AG10803 (cell line): ENCODE data around the gene DIABLO.
"Not testable (repeated sequence)": the region's sequence is repeated elsewhere in the genome, so short reads cannot be mapped to it uniquely, and the experiment has no call there.

ENCODE experiments used
- DNase-seq: peaks from one replicate; pipeline ENCODE4 v3.0.0; 2010; ENCODE audit warnings: low read depth
- H3K4me3 ChIP-seq: 2 replicates; pipeline ENCODE4 v1.5.1; 2011; ENCODE audit warnings: mild to moderate bottlenecking, low read length, control low read depth
- TF ChIP-seq, protein P1 (sequence below): conservative IDR thresholded peaks from 2 replicates; pipeline ENCODE4 v1.5.1; 2011; ENCODE audit warnings: mild to moderate bottlenecking, low read length, control low read depth, inconsistent platforms

The DIABLO gene

GRCh38 chr12:122207391-122207790, 18.5 kb downstream of the DIABLO start:
- DNase-seq, result no peak
- no peak overlapping the region for H3K4me3 ChIP-seq
- TF ChIP-seq, protein P1, sequence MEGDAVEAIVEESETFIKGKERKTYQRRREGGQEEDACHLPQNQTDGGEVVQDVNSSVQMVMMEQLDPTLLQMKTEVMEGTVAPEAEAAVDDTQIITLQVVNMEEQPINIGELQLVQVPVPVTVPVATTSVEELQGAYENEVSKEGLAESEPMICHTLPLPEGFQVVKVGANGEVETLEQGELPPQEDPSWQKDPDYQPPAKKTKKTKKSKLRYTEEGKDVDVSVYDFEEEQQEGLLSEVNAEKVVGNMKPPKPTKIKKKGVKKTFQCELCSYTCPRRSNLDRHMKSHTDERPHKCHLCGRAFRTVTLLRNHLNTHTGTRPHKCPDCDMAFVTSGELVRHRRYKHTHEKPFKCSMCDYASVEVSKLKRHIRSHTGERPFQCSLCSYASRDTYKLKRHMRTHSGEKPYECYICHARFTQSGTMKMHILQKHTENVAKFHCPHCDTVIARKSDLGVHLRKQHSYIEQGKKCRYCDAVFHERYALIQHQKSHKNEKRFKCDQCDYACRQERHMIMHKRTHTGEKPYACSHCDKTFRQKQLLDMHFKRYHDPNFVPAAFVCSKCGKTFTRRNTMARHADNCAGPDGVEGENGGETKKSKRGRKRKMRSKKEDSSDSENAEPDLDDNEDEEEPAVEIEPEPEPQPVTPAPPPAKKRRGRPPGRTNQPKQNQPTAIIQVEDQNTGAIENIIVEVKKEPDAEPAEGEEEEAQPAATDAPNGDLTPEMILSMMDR, result no peak

DNA sequence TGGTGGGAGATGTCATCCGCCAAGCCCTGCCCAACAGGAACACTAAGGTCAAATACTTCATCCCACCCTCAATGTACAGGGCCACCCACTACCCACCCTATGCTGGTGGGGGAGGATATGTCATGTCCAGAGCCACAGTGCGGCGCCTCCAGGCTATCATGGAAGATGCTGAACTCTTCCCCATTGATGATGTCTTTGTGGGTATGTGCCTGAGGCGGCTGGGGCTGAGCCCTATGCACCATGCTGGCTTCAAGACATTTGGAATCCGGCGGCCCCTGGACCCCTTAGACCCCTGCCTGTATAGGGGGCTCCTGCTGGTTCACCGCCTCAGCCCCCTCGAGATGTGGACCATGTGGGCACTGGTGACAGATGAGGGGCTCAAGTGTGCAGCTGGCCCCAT, 18.9 kb downstream of the DIABLO start:
- no peak overlapping the region for H3K4me3 ChIP-seq
- TF ChIP-seq, protein P1, result no peak
- DNase-seq, result no peak

DNA sequence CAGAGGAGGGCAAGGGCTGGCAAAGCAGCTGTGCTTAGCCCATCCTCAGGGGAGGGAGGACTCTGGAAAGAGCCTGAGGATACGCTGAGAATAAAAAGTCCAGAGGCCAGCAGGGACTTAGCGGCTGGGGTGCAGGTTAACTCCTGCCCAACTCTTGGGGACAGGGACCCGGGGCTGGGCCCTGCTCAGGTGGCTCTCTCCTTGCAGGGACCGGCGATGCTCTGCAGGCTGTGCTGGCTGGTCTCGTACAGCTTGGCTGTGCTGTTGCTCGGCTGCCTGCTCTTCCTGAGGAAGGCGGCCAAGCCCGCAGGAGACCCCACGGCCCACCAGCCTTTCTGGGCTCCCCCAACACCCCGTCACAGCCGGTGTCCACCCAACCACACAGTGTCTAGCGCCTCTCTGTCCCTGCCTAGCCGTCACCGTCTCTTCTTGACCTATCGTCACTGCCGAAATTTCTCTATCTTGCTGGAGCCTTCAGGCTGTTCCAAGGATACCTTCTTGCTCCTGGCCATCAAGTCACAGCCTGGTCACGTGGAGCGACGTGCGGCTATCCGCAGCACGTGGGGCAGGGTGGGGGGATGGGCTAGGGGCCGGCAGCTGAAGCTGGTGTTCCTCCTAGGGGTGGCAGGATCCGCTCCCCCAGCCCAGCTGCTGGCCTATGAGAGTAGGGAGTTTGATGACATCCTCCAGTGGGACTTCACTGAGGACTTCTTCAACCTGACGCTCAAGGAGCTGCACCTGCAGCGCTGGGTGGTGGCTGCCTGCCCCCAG, 19.6 kb downstream of the DIABLO start:
- TF ChIP-seq, protein P1, result no peak
- no peak overlapping the region for H3K4me3 ChIP-seq
- DNase-seq, result no peak

DNA sequence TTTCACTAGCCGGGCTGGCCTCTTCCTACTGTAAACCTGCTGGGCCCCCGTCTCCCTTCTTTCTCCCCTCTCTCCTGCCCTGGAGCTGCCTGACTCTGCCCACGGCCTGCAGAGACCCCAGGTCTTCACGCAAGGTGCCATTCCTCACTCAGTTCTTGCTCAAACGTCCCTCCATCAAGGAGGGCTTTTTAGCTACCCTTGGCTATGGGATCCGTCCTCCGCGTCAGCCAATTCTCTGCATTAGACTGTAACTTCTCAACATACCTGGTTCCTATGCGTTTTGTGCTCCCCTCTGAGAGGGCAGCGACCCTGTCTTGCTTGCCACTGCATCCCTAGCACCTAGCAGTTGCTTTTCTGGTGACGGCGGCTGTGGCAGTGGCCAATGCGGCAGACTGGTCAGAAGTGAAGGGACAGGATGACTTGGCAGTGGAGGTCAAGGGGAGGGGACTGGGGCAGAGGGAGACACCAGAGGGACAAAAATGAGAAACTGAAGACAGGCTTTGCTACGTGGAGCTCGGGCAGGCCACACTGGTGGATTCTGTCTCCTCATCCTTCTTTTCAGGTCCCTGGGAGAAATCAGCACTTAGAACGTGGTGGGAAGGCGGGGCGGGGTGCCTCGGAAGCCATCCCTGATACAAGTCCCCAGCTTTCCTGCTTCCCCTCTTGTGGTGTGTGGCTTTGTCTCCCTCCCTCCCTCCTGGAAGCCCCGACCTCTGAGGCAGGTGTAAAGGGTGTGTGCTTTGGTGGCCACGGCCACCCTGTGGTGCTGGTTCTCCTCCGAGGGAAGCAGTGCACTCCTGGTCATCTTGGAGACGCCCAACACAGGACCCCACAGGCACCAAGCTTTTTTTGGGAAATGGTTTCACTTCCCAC, 20.6 kb downstream of the DIABLO start:
- DNase-seq, result no peak
- TF ChIP-seq, protein P1, result no peak
- H3K4me3 ChIP-seq, result no peak overlapping the region

- H3K4me3 ChIP-seq, result peak overlapping the region; percentile 26
- TF ChIP-seq, protein P1, result no peak
- DNase-seq, result no peak
Observed at GRCh38 chr12:122204167-122205052, 21.4 kb downstream of the DIABLO start.

DNA sequence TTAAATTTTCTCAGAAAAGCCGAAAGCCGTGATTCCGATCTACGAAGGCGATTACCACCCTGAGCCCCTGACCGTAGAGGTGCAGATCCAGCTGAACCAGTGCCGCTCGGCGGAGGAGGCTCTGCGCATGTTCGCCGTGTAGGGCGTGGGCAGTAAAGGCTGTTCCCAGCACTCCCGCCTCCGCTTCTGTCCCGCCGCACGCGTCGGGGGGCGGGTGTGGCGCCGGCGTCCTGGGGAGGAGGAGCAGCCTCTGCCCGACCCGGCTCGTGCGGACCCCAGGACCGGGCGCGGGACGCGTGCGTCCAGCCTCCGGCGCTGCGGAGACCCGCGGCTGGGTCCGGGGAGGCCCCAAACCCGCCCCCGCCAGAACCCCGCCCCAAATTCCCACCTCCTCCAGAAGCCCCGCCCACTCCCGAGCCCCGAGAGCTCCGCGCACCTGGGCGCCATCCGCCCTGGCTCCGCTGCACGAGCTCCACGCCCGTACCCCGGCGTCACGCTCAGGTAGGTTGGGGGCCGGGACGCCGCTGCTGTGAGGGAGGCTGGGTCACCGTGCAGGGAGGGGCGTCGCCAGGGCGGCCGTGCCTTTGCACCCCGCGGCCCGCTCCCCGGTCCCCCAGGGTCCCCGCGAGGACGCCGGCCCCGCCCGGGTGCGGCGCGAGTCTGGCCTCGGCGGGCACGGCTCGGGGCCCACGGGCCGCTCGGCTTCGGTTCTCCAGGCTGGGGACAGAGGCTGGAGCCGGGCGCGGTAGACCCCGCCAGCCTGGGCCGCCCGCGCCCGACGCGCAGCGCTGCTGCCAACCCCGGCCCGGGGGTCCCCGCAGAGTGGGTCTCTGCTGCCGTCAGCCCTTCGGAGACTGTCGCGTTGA, 22.3 kb downstream of the DIABLO start, which contains the start of gene B3GNT4:
B3GNT4 (plus strand) TSS at position 409 of the 866 bp plus-strand sequence. CDS start 910 bp downstream, outside the sequence.
- peak; percentile 27 for DNase-seq
- TF ChIP-seq, protein P1, result no peak
- peak within 1 kb of the TSS; percentile 65 for H3K4me3 ChIP-seq

GRCh38 chr12:122202811-122203210, 23.0 kb downstream of the DIABLO start:
- not testable (repeated sequence) for DNase-seq
- H3K4me3 ChIP-seq, result peak overlapping the region; percentile 65
